Fibroblast of lung (primary cell): ENCODE measurements around the gene RUBCNL.

Experiments used
- CTCF ChIP-seq, 2 donors: IDR thresholded peaks in 1 of 2; conservative IDR thresholded peaks in 1 of 2; 1 replicate in 1 of 2; 2 replicates in 1 of 2; pipeline ENCODE4 v1.5.1; 2011 to 2012; ENCODE audit warnings: low read length in 2 of 2, control low read depth in 1 of 2, inconsistent platforms in 1 of 2, low read depth in 1 of 2, mild to moderate bottlenecking in 1 of 2
- EZH2 ChIP-seq: IDR thresholded peaks from 2 replicates; pipeline ENCODE4 v1.5.1; 2012; ENCODE audit warnings: low read length, control low read depth, mild to moderate bottlenecking; ENCODE audit errors: missing control alignments

GRCh38 chr13:46310066-46310465, 77.0 kb downstream of the RUBCNL start:
- TF ChIP-seq CTCF (conservative IDR thresholded peaks at IDR 0.05 in 1 of 2, IDR thresholded peaks at IDR 0.05 in 1 of 2; ENCODE audit: low read depth in 1 of 2, low read length in 2 of 2) (no peak), EZH2 (no peak)
